Measurements from ENCODE around the gene FGFR2.

GRCh38 chr10:121566755-121567154 lies 31.5 kb downstream of the FGFR2 start:
- TF ChIP-seq TSHZ2 (CRISPR knock-in tag; IDR thresholded peaks at IDR 0.05) (no peak), PATZ1 (CRISPR knock-in tag; IDR thresholded peaks at IDR 0.05; ENCODE audit: borderline replicate concordance) (no peak), OSR1 (CRISPR knock-in tag; IDR thresholded peaks at IDR 0.05) (no peak), ZFP30 (CRISPR knock-in tag; IDR thresholded peaks at IDR 0.05) (no peak), ZC3H10 (CRISPR knock-in tag; IDR thresholded peaks at IDR 0.05) (no peak), GLIS3 (CRISPR knock-in tag; IDR thresholded peaks at IDR 0.05) (no peak), CSDC2 (CRISPR knock-in tag; IDR thresholded peaks at IDR 0.05) (no peak), ISL1 (CRISPR knock-in tag; IDR thresholded peaks at IDR 0.05) (no peak), BACH2 (CRISPR knock-in tag; IDR thresholded peaks at IDR 0.05; ENCODE audit: borderline replicate concordance) (no peak), ARNTL (CRISPR knock-in tag; IDR thresholded peaks at IDR 0.05; ENCODE audit: borderline replicate concordance, low read depth) (no peak), RARB (CRISPR knock-in tag; IDR thresholded peaks at IDR 0.05) (no peak)

Measured in SK-N-SH treated with all-trans-retinoic acid at 6 μM for 48 hours (cell line).